K562 (cell line): Measurements from ENCODE around the gene C1RL. TPM values are rescaled to one million over a fixed set of nuclear protein-coding genes. Genes with fewer than 3 reads are reported as not detected.

Experiments
- NR2C2 ChIP-seq, 2 experiments: fragments of 200-800 bp in 1 of 2; sonication (Bioruptor generic) in 1 of 2; sonication (generic) in 1 of 2; formaldehyde crosslinking in 1 of 2; IDR thresholded peaks; 2 replicates each; pipeline versions ENCODE4 v1.6.1 to v1.8.0; 2016 to 2022; ENCODE audit warnings: mild to moderate bottlenecking in 1 of 2, missing compliant biosample characterization in 1 of 2, missing genetic modification characterization in 1 of 2, missing genetic modification reagents in 1 of 2
- SETDB1 ChIP-seq: IDR thresholded peaks from one replicate; pipeline ENCODE4 v1.6.1; 2012; ENCODE audit warnings: low read length, control low read depth, inconsistent platforms
- SP2 ChIP-seq: IDR thresholded peaks from 2 replicates; pipeline ENCODE4 v1.6.1; 2011; ENCODE audit warnings: mild to moderate bottlenecking, low read depth, low read length, moderate library complexity; ENCODE audit not compliant: poor library complexity, severe bottlenecking; ENCODE audit errors: extremely low read depth
- TARDBP ChIP-seq: fragments of 450-650 bp; IDR thresholded peaks from 2 replicates; pipeline ENCODE4 v1.6.1; 2016
- TBL1XR1 ChIP-seq, 2 experiments: IDR thresholded peaks; 2 replicates each; pipeline ENCODE4 v1.6.1; 2012; ENCODE audit warnings: improper control_type of control experiment in 2 of 2, low read length in 2 of 2, mild to moderate bottlenecking in 1 of 2
- WHSC1 ChIP-seq: IDR thresholded peaks from one replicate; pipeline ENCODE4 v1.6.1; 2012; ENCODE audit warnings: low read length, control low read depth, inconsistent platforms
- ZFP1 ChIP-seq: fragments of 450-650 bp; formaldehyde crosslinking; IDR thresholded peaks from 2 replicates; pipeline ENCODE4 v1.4.0; 2020; ENCODE audit warnings: mild to moderate bottlenecking, mixed read lengths
- ZNF12 ChIP-seq: sonication (generic); formaldehyde crosslinking; IDR thresholded peaks from 2 replicates; pipeline ENCODE4 v1.4.0; 2020; ENCODE audit warnings: mild to moderate bottlenecking, missing genetic modification reagents
- ZNF609 ChIP-seq: sonication (generic); formaldehyde crosslinking; IDR thresholded peaks from 2 replicates; pipeline ENCODE4 v1.8.1; 2023; ENCODE audit warnings: missing genetic modification reagents, mild to moderate bottlenecking, borderline replicate concordance
- polyA plus RNA-seq, 8 experiments: library from polyadenylated mRNA; depleted of rRNA in 4 of 8; stranded (reverse) in 5 of 8; unstranded in 3 of 8; fragments of >200 nt; fragmentation: Nextera tagmentation in 2 of 8; fragmentation: Illumina TruSeq in 1 of 8; extraction: Ambion mirVana in 2 of 8; extraction: Trizol in 1 of 8; gene quantifications; 2 replicates each; pipeline versions ENCODE4 v1.2.1 to v1.2.3, GENCODE V29; 2011 to 2014; ENCODE audit warnings: inconsistent platforms in 1 of 8, missing spikeins in 1 of 8
- total RNA-seq, 7 experiments: library from RNA; depleted of rRNA in 6 of 7; stranded (reverse); fragments of >200 nt in 6 of 7; fragmentation: Illumina TruSeq in 2 of 7; extraction: Trizol in 2 of 7; gene quantifications; 2 replicates each; pipeline versions ENCODE4 v1.2.1 to v1.2.3, GENCODE V29; 2011 to 2021; ENCODE audit warnings: low replicate concordance in 1 of 7
- TF ChIP-seq, protein P1 (sequence below): fragments of 450-650 bp; conservative IDR thresholded peaks from 2 replicates; pipeline ENCODE4 v1.6.1; 2016; ENCODE audit warnings: missing genetic modification characterization, low read depth, mild to moderate bottlenecking, control low read depth, missing compliant biosample characterization
- TF ChIP-seq, protein P2 (sequence below): fragments of 200-800 bp; sonication (Bioruptor generic); IDR thresholded peaks from 2 replicates; pipeline ENCODE4 v1.6.1; 2016; ENCODE audit warnings: missing genetic modification characterization, missing compliant biosample characterization
- TF ChIP-seq, protein P3 (sequence below): IDR thresholded peaks from 3 replicates; pipeline ENCODE4 v1.6.1; 2011; ENCODE audit warnings: borderline replicate concordance, mild to moderate bottlenecking; ENCODE audit not compliant: insufficient read length, insufficient read depth

Gene C1RL
- total and polyA plus RNA-seq, 9 of the 15 experiments (the other 6 are each of a cell fraction or from before 2014, with no cell fraction given), result 1.4 to 10.7 (median 8.0) TPM

DNA sequence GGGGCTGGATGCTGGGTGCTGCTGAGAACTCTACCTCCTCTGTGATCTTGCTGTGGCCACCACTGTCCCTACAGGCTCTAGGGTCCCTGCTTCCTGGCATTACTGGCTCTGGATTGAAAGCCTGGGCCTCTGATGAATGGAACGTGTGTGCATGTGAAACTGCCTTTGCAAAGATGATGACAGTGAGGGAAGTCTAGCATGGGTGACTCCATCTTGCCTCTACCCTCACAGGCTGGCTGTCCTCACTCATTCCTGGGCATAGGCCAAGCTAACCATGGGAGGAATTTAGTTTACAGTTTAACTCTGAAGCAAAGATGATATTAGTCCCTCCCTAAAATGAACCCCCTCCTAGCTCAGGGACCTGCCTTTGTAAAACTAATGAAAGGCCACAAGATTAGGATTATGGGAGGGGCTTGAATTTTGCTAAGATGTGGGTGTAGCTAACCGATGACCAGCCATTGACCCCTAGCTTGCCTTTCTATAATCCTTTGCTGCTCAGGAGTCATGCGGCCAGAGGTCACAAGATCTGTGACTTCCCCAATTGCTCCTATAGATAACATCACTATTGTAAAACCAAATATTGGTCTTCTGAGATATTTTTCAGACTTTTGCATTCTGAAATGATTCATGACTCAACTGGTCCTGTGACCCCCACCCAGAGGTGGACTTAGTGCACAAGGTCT is 50.7 kb downstream of the C1RL start (continued):
- no peak for TF ChIP-seq ZNF609 (CRISPR knock-in tag)
- TF ChIP-seq ZFP1, result peak; percentile 58; the same call in 1 of the 2 replicates
- no peak for TF ChIP-seq WHSC1
- no peak for TF ChIP-seq TARDBP
- TF ChIP-seq SP2, result no peak
- TF ChIP-seq SETDB1, result no peak
- TF ChIP-seq TBL1XR1 (IDR thresholded peaks at IDR 0.05; ENCODE audit: low read length in 2 of 2), result no peak
- TF ChIP-seq, protein P1, sequence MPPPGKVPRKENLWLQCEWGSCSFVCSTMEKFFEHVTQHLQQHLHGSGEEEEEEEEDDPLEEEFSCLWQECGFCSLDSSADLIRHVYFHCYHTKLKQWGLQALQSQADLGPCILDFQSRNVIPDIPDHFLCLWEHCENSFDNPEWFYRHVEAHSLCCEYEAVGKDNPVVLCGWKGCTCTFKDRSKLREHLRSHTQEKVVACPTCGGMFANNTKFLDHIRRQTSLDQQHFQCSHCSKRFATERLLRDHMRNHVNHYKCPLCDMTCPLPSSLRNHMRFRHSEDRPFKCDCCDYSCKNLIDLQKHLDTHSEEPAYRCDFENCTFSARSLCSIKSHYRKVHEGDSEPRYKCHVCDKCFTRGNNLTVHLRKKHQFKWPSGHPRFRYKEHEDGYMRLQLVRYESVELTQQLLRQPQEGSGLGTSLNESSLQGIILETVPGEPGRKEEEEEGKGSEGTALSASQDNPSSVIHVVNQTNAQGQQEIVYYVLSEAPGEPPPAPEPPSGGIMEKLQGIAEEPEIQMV, result peak; percentile 84
- TF ChIP-seq, protein P2, sequence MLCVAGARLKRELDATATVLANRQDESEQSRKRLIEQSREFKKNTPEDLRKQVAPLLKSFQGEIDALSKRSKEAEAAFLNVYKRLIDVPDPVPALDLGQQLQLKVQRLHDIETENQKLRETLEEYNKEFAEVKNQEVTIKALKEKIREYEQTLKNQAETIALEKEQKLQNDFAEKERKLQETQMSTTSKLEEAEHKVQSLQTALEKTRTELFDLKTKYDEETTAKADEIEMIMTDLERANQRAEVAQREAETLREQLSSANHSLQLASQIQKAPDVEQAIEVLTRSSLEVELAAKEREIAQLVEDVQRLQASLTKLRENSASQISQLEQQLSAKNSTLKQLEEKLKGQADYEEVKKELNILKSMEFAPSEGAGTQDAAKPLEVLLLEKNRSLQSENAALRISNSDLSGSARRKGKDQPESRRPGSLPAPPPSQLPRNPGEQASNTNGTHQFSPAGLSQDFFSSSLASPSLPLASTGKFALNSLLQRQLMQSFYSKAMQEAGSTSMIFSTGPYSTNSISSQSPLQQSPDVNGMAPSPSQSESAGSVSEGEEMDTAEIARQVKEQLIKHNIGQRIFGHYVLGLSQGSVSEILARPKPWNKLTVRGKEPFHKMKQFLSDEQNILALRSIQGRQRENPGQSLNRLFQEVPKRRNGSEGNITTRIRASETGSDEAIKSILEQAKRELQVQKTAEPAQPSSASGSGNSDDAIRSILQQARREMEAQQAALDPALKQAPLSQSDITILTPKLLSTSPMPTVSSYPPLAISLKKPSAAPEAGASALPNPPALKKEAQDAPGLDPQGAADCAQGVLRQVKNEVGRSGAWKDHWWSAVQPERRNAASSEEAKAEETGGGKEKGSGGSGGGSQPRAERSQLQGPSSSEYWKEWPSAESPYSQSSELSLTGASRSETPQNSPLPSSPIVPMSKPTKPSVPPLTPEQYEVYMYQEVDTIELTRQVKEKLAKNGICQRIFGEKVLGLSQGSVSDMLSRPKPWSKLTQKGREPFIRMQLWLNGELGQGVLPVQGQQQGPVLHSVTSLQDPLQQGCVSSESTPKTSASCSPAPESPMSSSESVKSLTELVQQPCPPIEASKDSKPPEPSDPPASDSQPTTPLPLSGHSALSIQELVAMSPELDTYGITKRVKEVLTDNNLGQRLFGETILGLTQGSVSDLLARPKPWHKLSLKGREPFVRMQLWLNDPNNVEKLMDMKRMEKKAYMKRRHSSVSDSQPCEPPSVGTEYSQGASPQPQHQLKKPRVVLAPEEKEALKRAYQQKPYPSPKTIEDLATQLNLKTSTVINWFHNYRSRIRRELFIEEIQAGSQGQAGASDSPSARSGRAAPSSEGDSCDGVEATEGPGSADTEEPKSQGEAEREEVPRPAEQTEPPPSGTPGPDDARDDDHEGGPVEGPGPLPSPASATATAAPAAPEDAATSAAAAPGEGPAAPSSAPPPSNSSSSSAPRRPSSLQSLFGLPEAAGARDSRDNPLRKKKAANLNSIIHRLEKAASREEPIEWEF (CRISPR knock-in tag), result 0 out of 2 replicates have a peak, but pooled peaks have one; percentile 48
- TF ChIP-seq, protein P3, sequence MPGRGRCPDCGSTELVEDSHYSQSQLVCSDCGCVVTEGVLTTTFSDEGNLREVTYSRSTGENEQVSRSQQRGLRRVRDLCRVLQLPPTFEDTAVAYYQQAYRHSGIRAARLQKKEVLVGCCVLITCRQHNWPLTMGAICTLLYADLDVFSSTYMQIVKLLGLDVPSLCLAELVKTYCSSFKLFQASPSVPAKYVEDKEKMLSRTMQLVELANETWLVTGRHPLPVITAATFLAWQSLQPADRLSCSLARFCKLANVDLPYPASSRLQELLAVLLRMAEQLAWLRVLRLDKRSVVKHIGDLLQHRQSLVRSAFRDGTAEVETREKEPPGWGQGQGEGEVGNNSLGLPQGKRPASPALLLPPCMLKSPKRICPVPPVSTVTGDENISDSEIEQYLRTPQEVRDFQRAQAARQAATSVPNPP, result no peak
- no peak for TF ChIP-seq NR2C2 (CRISPR knock-in tag; IDR thresholded peaks at IDR 0.05)
- peak; percentile 77 for TF ChIP-seq NR2C2 (tag; IDR thresholded peaks at IDR 0.05)
- no peak for TF ChIP-seq ZNF12 (CRISPR knock-in tag)
